HepG2 (cell line): ENCODE results near the gene TULP4. TPM values are rescaled to one million over a fixed set of nuclear protein-coding genes. Genes with fewer than 3 reads are reported as not detected.

Source experiments
- ATAC-seq: fragments of 200-7000 bp; cut with Tn5 transposase; 3 replicates; pipeline ENCODE4 v1.9.1; 2020; ENCODE audit warnings: mild to moderate bottlenecking, moderate library complexity
- BruUV-seq: library from RNA; stranded (reverse); fragments of 400-500 nt; replicated peaks from 2 replicates; lab custom pipeline; 2021; lab: Mats Ljungman, UMichigan
- CTCF ChIA-PET: fragments of 300-600 bp; formaldehyde crosslinking; extraction: SDS; loops from one replicate; lab custom pipeline; 2021; ENCODE audit warnings: low total read pairs, inconsistent platforms, low intra/inter-chr PET ratio; lab: Yijun Ruan, JAX
- POLR2A ChIA-PET: fragments of 350-600 bp; sonication (Branson Sonifier 250); formaldehyde crosslinking; loops from one replicate; lab custom pipeline; 2020; ENCODE audit warnings: antibody characterized with exemption, inconsistent platforms; lab: Yijun Ruan, JAX
- DNase-seq: peaks from one replicate; pipeline ENCODE4 v3.0.0-alpha.2; 2015; ENCODE audit warnings: low spot score
- FAIRE-seq: peaks from 3 replicates; lab custom pipeline; 2011; peaks lifted over from hg19 to GRCh38; lab: Jason Lieb, UNC
- H2AFZ ChIP-seq: one replicate; pipeline ENCODE4 v1.6.1; 2011; ENCODE audit warnings: low read length, inconsistent platforms
- H3K27ac ChIP-seq: fragments of 300-600 bp; 3 replicates; pipeline ENCODE4 v1.8.0; 2011; ENCODE audit warnings: mixed run types, mild to moderate bottlenecking, mixed read lengths, low read length, inconsistent platforms; ENCODE audit not compliant: insufficient read depth; ENCODE audit errors: extremely low read length
- H3K27me3 ChIP-seq, 2 experiments: fragments of 200-600 bp in 1 of 2; 2 replicates in 1 of 2; 3 replicates in 1 of 2; pipeline versions ENCODE4 v1.6.0 to v1.8.0; 2011; ENCODE audit warnings: low read length in 2 of 2, mild to moderate bottlenecking in 2 of 2, moderate library complexity in 2 of 2, inconsistent platforms in 1 of 2; ENCODE audit not compliant: insufficient read depth in 2 of 2, control insufficient read depth in 1 of 2
- H3K36me3 ChIP-seq, 2 experiments: fragments of 200-600 bp in 1 of 2; replicated peaks in 1 of 2; 2 replicates in 1 of 2; 3 replicates in 1 of 2; pipeline versions ENCODE4 v1.5.1 to v1.8.0; 2011; ENCODE audit warnings: low read length in 2 of 2, inconsistent platforms in 1 of 2; ENCODE audit not compliant: insufficient read depth in 2 of 2, control insufficient read depth in 1 of 2
- H3K4me1 ChIP-seq: 2 replicates; pipeline ENCODE4 v1.5.1; 2012; ENCODE audit warnings: low read length, inconsistent platforms; ENCODE audit not compliant: insufficient read depth
- H3K4me2 ChIP-seq: 2 replicates; pipeline ENCODE4 v1.6.0; 2011; ENCODE audit warnings: low read depth, low read length, inconsistent platforms
- H3K4me3 ChIP-seq, 3 experiments: fragments of 200-600 bp in 1 of 3; sonication (generic), shearing (Covaris generic) in 1 of 3; replicated peaks in 1 of 3; 2 replicates each; pipeline ENCODE4 v1.5.1; 2011 to 2016; ENCODE audit warnings: low read length in 3 of 3, inconsistent platforms in 2 of 3, low read depth in 2 of 3, mild to moderate bottlenecking in 2 of 3, control low read depth in 1 of 3, mixed read lengths in 1 of 3; ENCODE audit not compliant: insufficient read depth in 1 of 3
- H3K79me2 ChIP-seq: one replicate; pipeline ENCODE4 v1.6.1; 2011; ENCODE audit warnings: low read length, inconsistent platforms; ENCODE audit not compliant: insufficient read depth
- H3K9ac ChIP-seq: 2 replicates; pipeline ENCODE4 v1.6.0; 2011; ENCODE audit warnings: mild to moderate bottlenecking, low read depth, low read length, inconsistent platforms; ENCODE audit not compliant: insufficient read depth
- H3K9me3 ChIP-seq: 2 replicates; pipeline ENCODE4 v1.5.1; 2012; ENCODE audit warnings: mild to moderate bottlenecking, low read length
- H4K20me1 ChIP-seq: 2 replicates; pipeline ENCODE4 v1.6.0; 2011; ENCODE audit warnings: inconsistent platforms, mild to moderate bottlenecking, low read length, moderate library complexity; ENCODE audit not compliant: insufficient read depth
- DMAP1 ChIP-seq: IDR thresholded peaks from 2 replicates; pipeline ENCODE4 v1.6.1; 2016
- ETS1 ChIP-seq: sonication (generic); formaldehyde crosslinking; IDR thresholded peaks from 2 replicates; pipeline ENCODE4 v1.4.0; 2020; ENCODE audit warnings: missing genetic modification reagents
- FOXP4 ChIP-seq: sonication (generic); formaldehyde crosslinking; IDR thresholded peaks from 2 replicates; pipeline ENCODE4 v1.4.0; 2020; ENCODE audit warnings: missing genetic modification reagents
- KDM6A ChIP-seq: IDR thresholded peaks from 2 replicates; pipeline ENCODE4 v1.6.1; 2016; ENCODE audit warnings: low read depth
- MIER2 ChIP-seq: IDR thresholded peaks from 2 replicates; pipeline ENCODE4 v1.6.1; 2016; ENCODE audit warnings: missing biosample characterization, missing genetic modification reagents
- PAF1 ChIP-seq: IDR thresholded peaks from 2 replicates; pipeline ENCODE4 v1.6.1; 2016; ENCODE audit warnings: missing genetic modification reagents, missing compliant biosample characterization
- PHF21A ChIP-seq: sonication (generic); formaldehyde crosslinking; IDR thresholded peaks from 2 replicates; pipeline ENCODE4 v1.5.0; 2020; ENCODE audit warnings: mild to moderate bottlenecking, missing genetic modification reagents
- REL ChIP-seq: sonication (generic); formaldehyde crosslinking; conservative IDR thresholded peaks from 2 replicates; pipeline ENCODE4 v1.8.0; 2022; ENCODE audit warnings: mild to moderate bottlenecking, missing genetic modification reagents, moderate library complexity
- RELA ChIP-seq: sonication (generic); formaldehyde crosslinking; IDR thresholded peaks from 2 replicates; pipeline ENCODE4 v1.4.0; 2020; ENCODE audit warnings: missing genetic modification reagents
- ZBTB37 ChIP-seq: sonication (generic); formaldehyde crosslinking; IDR thresholded peaks from 2 replicates; pipeline ENCODE4 v1.4.0; 2020; ENCODE audit warnings: mild to moderate bottlenecking, missing genetic modification reagents
- ZMYM3 ChIP-seq: sonication (generic); formaldehyde crosslinking; IDR thresholded peaks from 2 replicates; pipeline ENCODE4 v1.5.1; 2020; ENCODE audit warnings: mild to moderate bottlenecking, missing genetic modification reagents
- ZNF44 ChIP-seq: sonication (generic); formaldehyde crosslinking; IDR thresholded peaks from 2 replicates; pipeline ENCODE4 v1.5.1; 2020; ENCODE audit warnings: mild to moderate bottlenecking, missing genetic modification reagents
- ZNF563 ChIP-seq: sonication (generic); formaldehyde crosslinking; IDR thresholded peaks from 2 replicates; pipeline ENCODE4 v1.8.0; 2022; ENCODE audit warnings: mild to moderate bottlenecking, moderate library complexity, missing genetic modification reagents
- WGBS: methylation state at CpG from one replicate; pipeline ENCODE4 v1.1.6; 2017; ENCODE audit warnings: low lambda C conversion rate; 5-methylcytosine and 5-hydroxymethylcytosine counted together
- in situ Hi-C: cut with HindIII; loops from 2 replicates; pipeline ENCODE4 v1.10.0; 2017; ENCODE audit warnings: low pct_unique_long_range_greater_than_20kb; ENCODE audit not compliant: extremely low pct_ligation_motif_present
- intact Hi-C: fragments of 100-400 bp; cut with micrococcal nuclease; formaldehyde crosslinking; loops from one replicate; pipeline ENCODE4 v1.10.0; 2022; ENCODE audit not compliant: unreplicated experiment
- polyA plus RNA-seq, 8 experiments: library from polyadenylated mRNA; depleted of rRNA in 3 of 8; stranded (reverse) in 7 of 8; unstranded in 1 of 8; fragments of >200 nt; fragmentation: Illumina TruSeq in 4 of 8; extraction: Trizol in 4 of 8; gene quantifications; 2 replicates each; pipeline versions ENCODE4 v1.2.1 to v1.2.3, GENCODE V29; 2011 to 2016; ENCODE audit warnings: low read depth in 4 of 8, missing spikeins in 1 of 8, mixed read lengths in 1 of 8; ENCODE audit not compliant: insufficient read depth in 1 of 8
- total RNA-seq, 5 experiments: library from RNA; depleted of rRNA; stranded (reverse); fragments of >200 nt; fragmentation: Illumina TruSeq; extraction: Trizol; gene quantifications; 2 replicates each; pipeline ENCODE4 v1.2.3, GENCODE V29; 2016; ENCODE audit warnings: low read depth in 1 of 5
- TF ChIP-seq, protein P1 (sequence below): sonication (generic); formaldehyde crosslinking; IDR thresholded peaks from 2 replicates; pipeline ENCODE4 v1.5.1; 2020; ENCODE audit warnings: missing genetic modification reagents, mild to moderate bottlenecking, borderline replicate concordance
- TF ChIP-seq, protein P2 (sequence below): sonication (generic); formaldehyde crosslinking; IDR thresholded peaks from 2 replicates; pipeline ENCODE4 v1.8.1; 2023; ENCODE audit warnings: missing genetic modification reagents, mild to moderate bottlenecking, borderline replicate concordance
- TF ChIP-seq, protein P3 (sequence below): sonication (generic); formaldehyde crosslinking; conservative IDR thresholded peaks from 2 replicates; pipeline ENCODE4 v1.8.0; 2022; ENCODE audit warnings: low read depth, missing genetic modification reagents

The TULP4 gene
- total and polyA plus RNA-seq, 2 of the 13 experiments (the other 11 are each of a cell fraction or from before 2014, with no cell fraction given), result 21.1 to 122 TPM

- intact Hi-C loops (loop anchor here (5.0 kb wide), 1 partner anchor 295 kb away; no protein-coding TSS in a partner anchor), in situ Hi-C loops (loop anchor here (25.0 kb wide), 1 partner anchor 305 kb away; no protein-coding TSS in a partner anchor)
- no peaks in the 10 kb centered on the region for H4K20me1 ChIP-seq
- H3K4me3 ChIP-seq, result no peak overlapping the region
- H2AFZ ChIP-seq, result no peak overlapping the region
- no peak for DNase-seq
- 0 out of 2 replicates have a peak, but pooled peaks cover 7% of the 10 kb centered on the region for H3K4me1 ChIP-seq
- BruUV-seq, result no TSS peak
- CTCF ChIA-PET, result no interaction called here
- H3K79me2 ChIP-seq, result no peaks in the 10 kb centered on the region
- 84% methylated on average over 5 of the region's 5 CpGs for WGBS
- no peak for FAIRE-seq
- POLR2A ChIA-PET, result no interaction called here
- no peaks in the 10 kb centered on the region for H3K36me3 ChIP-seq
- no peak overlapping the region for H3K27ac ChIP-seq
- TF ChIP-seq DMAP1 (CRISPR knock-in tag) (no peak), ETS1 (CRISPR knock-in tag) (no peak), REL (CRISPR knock-in tag) (no peak), ZNF563 (CRISPR knock-in tag) (no peak), MIER2 (no peak), ZBTB37 (no peak), RELA (CRISPR knock-in tag) (no peak), ZMYM3 (CRISPR knock-in tag) (no peak), KDM6A (CRISPR knock-in tag) (no peak), PAF1 (no peak), ZNF44 (CRISPR knock-in tag) (no peak), PHF21A (CRISPR knock-in tag) (no peak), FOXP4 (CRISPR knock-in tag) (no peak)
- TF ChIP-seq, protein P1, sequence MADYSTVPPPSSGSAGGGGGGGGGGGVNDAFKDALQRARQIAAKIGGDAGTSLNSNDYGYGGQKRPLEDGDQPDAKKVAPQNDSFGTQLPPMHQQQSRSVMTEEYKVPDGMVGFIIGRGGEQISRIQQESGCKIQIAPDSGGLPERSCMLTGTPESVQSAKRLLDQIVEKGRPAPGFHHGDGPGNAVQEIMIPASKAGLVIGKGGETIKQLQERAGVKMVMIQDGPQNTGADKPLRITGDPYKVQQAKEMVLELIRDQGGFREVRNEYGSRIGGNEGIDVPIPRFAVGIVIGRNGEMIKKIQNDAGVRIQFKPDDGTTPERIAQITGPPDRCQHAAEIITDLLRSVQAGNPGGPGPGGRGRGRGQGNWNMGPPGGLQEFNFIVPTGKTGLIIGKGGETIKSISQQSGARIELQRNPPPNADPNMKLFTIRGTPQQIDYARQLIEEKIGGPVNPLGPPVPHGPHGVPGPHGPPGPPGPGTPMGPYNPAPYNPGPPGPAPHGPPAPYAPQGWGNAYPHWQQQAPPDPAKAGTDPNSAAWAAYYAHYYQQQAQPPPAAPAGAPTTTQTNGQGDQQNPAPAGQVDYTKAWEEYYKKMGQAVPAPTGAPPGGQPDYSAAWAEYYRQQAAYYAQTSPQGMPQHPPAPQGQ (CRISPR knock-in tag), result no peak
- TF ChIP-seq, protein P2, sequence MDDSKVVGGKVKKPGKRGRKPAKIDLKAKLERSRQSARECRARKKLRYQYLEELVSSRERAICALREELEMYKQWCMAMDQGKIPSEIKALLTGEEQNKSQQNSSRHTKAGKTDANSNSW (CRISPR knock-in tag), result no peak
- TF ChIP-seq, protein P3, sequence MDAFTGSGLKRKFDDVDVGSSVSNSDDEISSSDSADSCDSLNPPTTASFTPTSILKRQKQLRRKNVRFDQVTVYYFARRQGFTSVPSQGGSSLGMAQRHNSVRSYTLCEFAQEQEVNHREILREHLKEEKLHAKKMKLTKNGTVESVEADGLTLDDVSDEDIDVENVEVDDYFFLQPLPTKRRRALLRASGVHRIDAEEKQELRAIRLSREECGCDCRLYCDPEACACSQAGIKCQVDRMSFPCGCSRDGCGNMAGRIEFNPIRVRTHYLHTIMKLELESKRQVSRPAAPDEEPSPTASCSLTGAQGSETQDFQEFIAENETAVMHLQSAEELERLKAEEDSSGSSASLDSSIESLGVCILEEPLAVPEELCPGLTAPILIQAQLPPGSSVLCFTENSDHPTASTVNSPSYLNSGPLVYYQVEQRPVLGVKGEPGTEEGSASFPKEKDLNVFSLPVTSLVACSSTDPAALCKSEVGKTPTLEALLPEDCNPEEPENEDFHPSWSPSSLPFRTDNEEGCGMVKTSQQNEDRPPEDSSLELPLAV (CRISPR knock-in tag), result no peak
- H3K4me2 ChIP-seq, result no peak overlapping the region
- no peaks in the 10 kb centered on the region for H3K9me3 ChIP-seq
- peak; percentile 10; the same call in 2 of the 3 replicates for ATAC-seq
- no peak overlapping the region for H3K9ac ChIP-seq
- H3K27me3 ChIP-seq, result no peaks in the 10 kb centered on the region
Observed at GRCh38 chr6:158517581-158517980, 205.3 kb downstream of the TULP4 start.
